Chondrocyte (in vitro differentiated cells): ENCODE data around the gene SPTB. TPM values are rescaled to one million over a fixed set of nuclear protein-coding genes. Genes with fewer than 3 reads are reported as not detected.
A peak's percentile ranks its signal among the peaks of the same experiment; 100 is the strongest.

ENCODE experiments used
- DNase-seq: peaks from one replicate; pipeline ENCODE4 v3.0.0; 2021; ENCODE audit warnings: mixed read lengths, low spot score
- H3K27ac Mint-ChIP-seq: one replicate; pipeline ENCODE4 v1.8.0; 2021; ENCODE audit warnings: mild to moderate bottlenecking, moderate library complexity, mixed read lengths; ENCODE audit not compliant: unreplicated experiment
- H3K27me3 Mint-ChIP-seq: 2 replicates; pipeline ENCODE4 v1.8.0; 2021; ENCODE audit warnings: low read depth, mixed read lengths
- H3K36me3 Mint-ChIP-seq: 2 replicates; pipeline ENCODE4 v1.8.0; 2021; ENCODE audit warnings: low read depth, mixed read lengths
- H3K4me1 Mint-ChIP-seq: 2 replicates; pipeline ENCODE4 v1.8.0; 2021; ENCODE audit warnings: low read depth, mild to moderate bottlenecking, mixed read lengths
- H3K4me3 Mint-ChIP-seq: one replicate; pipeline ENCODE4 v1.8.0; 2021; ENCODE audit warnings: mild to moderate bottlenecking, moderate library complexity, mixed read lengths; ENCODE audit not compliant: unreplicated experiment
- H3K9me3 Mint-ChIP-seq: 2 replicates; pipeline ENCODE4 v1.8.0; 2021; ENCODE audit warnings: low read depth, mixed read lengths
- total RNA-seq: library from RNA; stranded (reverse); gene quantifications from 3 replicates; pipeline ENCODE4 v1.2.1, GENCODE V29; 2021
- TF ChIP-seq, protein P1 (sequence below): fragments of 200-600 bp; sonication (generic); IDR thresholded peaks from 2 replicates; pipeline ENCODE4 v1.5.0; 2021; ENCODE audit warnings: antibody characterized with exemption, mild to moderate bottlenecking, moderate library complexity

The SPTB gene
- total RNA-seq, 1 donor from 2014 or later, result 7.2 TPM

DNA sequence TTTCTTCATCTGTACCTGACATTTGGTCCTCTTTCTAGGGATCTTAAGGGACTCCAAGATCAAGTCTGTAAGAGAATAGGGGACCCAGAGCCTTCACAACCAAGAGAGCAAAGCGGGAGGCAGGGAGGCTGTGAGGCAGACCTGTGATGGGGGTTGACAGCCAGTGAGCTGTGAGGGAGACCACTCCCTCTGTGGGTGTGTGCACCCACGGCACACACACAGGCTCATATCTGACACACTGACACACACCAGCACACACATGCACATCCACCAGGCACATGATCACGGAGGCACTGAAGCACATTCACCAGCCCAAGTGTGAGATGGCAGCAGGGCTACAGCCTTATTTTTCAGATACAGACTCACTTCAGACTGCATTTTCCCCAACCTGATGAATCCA lies 55.2 kb downstream of the SPTB start:
- Mint-ChIP-seq H3K4me3 (no peak overlapping the region), H3K9me3 (no peaks in the 10 kb centered on the region), H3K27me3 (peaks cover 6% of the 10 kb centered on the region), H3K36me3 (no peaks in the 10 kb centered on the region), H3K27ac (no peak overlapping the region), H3K4me1 (peaks cover 15% of the 10 kb centered on the region)
- TF ChIP-seq, protein P1, sequence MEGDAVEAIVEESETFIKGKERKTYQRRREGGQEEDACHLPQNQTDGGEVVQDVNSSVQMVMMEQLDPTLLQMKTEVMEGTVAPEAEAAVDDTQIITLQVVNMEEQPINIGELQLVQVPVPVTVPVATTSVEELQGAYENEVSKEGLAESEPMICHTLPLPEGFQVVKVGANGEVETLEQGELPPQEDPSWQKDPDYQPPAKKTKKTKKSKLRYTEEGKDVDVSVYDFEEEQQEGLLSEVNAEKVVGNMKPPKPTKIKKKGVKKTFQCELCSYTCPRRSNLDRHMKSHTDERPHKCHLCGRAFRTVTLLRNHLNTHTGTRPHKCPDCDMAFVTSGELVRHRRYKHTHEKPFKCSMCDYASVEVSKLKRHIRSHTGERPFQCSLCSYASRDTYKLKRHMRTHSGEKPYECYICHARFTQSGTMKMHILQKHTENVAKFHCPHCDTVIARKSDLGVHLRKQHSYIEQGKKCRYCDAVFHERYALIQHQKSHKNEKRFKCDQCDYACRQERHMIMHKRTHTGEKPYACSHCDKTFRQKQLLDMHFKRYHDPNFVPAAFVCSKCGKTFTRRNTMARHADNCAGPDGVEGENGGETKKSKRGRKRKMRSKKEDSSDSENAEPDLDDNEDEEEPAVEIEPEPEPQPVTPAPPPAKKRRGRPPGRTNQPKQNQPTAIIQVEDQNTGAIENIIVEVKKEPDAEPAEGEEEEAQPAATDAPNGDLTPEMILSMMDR, result no peak
- no peak for DNase-seq

DNA sequence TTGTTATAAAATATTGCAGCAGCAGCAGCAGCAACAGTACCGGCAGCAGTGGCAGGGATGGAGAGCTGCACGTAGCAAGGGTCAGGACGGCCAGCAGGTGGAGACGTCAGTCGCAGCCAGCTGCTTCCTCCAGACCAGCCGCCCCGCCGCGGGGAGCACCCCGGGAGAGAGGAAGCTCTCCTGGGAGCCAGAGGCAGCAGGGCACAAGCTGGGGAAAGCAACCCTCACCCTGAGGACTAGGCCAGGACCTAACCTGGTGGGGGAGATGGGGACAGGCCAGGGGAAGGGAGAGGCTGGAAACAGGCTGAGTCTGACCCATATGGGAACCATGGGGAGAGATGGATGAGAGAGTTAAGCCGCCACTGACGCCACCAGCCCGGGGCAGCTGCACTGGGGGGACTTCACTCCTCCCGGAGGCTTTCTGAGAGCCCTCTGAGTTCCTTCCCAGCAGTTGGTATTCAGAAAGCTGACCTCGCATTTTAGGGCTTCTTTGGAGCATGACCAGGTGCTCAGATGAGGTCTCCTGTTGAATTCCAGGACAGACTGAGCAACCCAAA lies 56.3 kb downstream of the SPTB start:
- no peaks in the 10 kb centered on the region for H3K36me3 Mint-ChIP-seq
- H3K4me3 Mint-ChIP-seq, result peak overlapping the region; percentile 33
- TF ChIP-seq, protein P1, result peak; percentile 88
- peaks cover 23% of the 10 kb centered on the region for H3K4me1 Mint-ChIP-seq
- no peak overlapping the region for H3K27ac Mint-ChIP-seq
- peaks cover 6% of the 10 kb centered on the region for H3K27me3 Mint-ChIP-seq
- no peaks in the 10 kb centered on the region for H3K9me3 Mint-ChIP-seq
- DNase-seq, result no peak

DNA sequence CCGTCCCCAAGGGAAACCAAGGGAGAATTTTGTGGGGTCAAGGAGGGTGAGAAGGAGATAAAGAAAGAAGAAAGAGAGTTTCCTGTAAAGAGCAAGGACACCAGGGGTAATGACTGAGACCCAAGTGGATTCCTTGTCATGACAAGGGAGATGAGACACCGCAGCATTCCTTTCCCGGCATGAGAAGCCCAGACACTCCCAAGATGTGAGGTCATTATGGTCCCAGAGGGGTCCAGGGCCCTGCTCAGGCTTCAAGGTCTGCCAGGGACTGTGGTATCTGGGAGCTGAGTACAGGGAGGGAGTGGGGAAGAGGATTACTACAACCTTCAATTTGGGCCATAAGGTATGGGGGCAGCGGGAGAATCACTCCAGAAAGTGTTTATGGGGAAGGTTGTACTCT lies 58.1 kb downstream of the SPTB start:
- Mint-ChIP-seq H3K36me3 (no peaks in the 10 kb centered on the region), H3K9me3 (no peaks in the 10 kb centered on the region), H3K4me1 (peaks cover 39% of the 10 kb centered on the region), H3K27ac (no peak overlapping the region), H3K4me3 (no peak overlapping the region), H3K27me3 (peaks cover 3% of the 10 kb centered on the region)
- DNase-seq, result no peak
- TF ChIP-seq, protein P1, result no peak

DNA sequence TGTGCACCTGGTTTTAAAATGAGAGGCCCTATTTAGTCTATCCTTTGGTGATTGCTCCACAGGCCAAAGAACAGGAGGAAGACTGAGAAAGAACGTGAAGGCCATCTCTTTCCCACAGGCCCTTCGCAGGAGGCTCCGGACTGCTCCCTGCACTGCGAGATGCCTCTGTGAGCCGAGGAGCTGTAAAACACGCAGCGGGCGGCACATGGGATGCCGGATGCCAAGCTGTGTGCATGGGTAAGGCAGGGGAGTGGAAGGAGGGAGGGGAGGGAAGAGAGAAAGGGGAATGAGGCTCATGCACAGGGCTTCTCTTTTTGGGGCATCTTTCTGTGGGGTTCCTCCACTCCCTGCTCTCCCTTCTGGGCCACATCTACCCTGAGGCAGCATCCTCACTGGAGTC lies 61.6 kb downstream of the SPTB start:
- Mint-ChIP-seq H3K27ac (peak overlapping the region; percentile 17), H3K4me1 (peaks cover 36% of the 10 kb centered on the region), H3K27me3 (no peaks in the 10 kb centered on the region), H3K4me3 (no peak overlapping the region), H3K9me3 (no peaks in the 10 kb centered on the region), H3K36me3 (no peaks in the 10 kb centered on the region)
- no peak for DNase-seq
- TF ChIP-seq, protein P1, result no peak

DNA sequence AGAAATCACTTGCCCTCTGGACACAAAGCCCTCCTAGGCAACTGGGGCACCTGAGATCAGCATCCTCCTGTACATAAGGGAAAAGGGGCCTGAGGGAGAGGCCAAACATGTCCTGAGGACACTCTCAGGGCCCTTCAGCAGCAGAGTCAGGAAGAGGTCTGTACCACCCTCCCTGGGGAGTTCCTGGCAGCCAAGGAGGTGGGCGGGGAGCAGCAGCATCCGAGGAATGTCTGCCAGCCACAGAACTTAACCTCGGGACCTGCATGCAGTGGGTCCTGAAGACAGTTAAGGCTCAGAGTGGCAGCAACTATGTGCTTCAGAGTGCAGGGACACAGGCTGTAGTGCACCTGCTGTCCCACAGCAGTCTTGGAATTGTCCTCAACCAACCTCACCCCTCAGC lies 62.1 kb downstream of the SPTB start:
- Mint-ChIP-seq H3K4me3 (no peak overlapping the region), H3K27me3 (no peaks in the 10 kb centered on the region), H3K9me3 (no peaks in the 10 kb centered on the region), H3K36me3 (no peaks in the 10 kb centered on the region), H3K27ac (no peak overlapping the region), H3K4me1 (peaks cover 33% of the 10 kb centered on the region)
- no peak for DNase-seq
- TF ChIP-seq, protein P1, result no peak
